Measurements from ENCODE around the gene WDR70. TPM values are rescaled to one million over a fixed set of nuclear protein-coding genes. Genes with fewer than 3 reads are reported as not detected.
"Not testable (repeated sequence)": the region's sequence is repeated elsewhere in the genome, so short reads cannot be mapped to it uniquely, and the experiment has no call there.

WDR70 gene
- total and polyA plus RNA-seq, 9 donors, result 20.9 to 36.5 (median 31.4) TPM

GRCh38 chr5:37606632-37607248 is 227.6 kb downstream of the WDR70 start:
- 94 to 98% (median 96%) methylated on average over 2 of the region's 2 CpGs for WGBS, 3 donors
- intact Hi-C loops (cut with DNase I), result no loop called here
- H3K27me3 ChIP-seq, result no peaks in the 10 kb centered on the region

DNA sequence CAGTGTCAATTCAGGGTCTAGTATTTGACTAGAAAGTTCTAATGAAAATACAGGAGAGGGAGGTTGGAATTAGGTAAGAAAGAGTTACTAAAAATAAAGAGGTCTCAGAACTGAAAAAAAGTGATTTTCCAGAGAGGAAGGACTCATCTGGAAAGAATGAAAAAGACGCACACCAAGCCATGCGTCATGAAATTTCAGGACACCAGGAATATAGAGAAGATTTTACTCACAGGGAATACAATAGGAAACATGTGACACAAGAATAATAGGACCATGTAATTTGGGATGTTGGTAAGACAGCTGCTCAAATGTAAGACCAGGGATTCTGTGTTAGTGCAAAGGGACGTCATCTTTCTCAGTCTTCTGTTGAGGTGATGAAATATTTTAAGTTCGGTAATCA is 236.1 kb downstream of the WDR70 start:
- DNase-seq, result no peak

More at GRCh38 chr5:37606632-37607248, 227.6 kb downstream of the WDR70 start:
- no peak for TF ChIP-seq CTCF (IDR thresholded peaks at IDR 0.05)
- no peak for TF ChIP-seq POLR2A (IDR thresholded peaks at IDR 0.05)
- TF ChIP-seq EP300 (IDR thresholded peaks at IDR 0.05), result no peak
- Histone ChIP-seq H3K27ac (no peak overlapping the region), H3K4me3 (no peak overlapping the region), H3K9me3 (no peaks in the 10 kb centered on the region), H3K36me3 (no peaks in the 10 kb centered on the region), H3K4me1 (ENCODE audit: insufficient read depth) (no peaks in the 10 kb centered on the region)
- DNase-seq, result no peak

GRCh38 chr5:37619353-37619752 is 240.2 kb downstream of the WDR70 start:
- H3K4me1 ChIP-seq (ENCODE audit: insufficient read depth), result no peaks in the 10 kb centered on the region
- H3K9me3 ChIP-seq, result no peaks in the 10 kb centered on the region
- DNase-seq, result no peak
- TF ChIP-seq EP300 (IDR thresholded peaks at IDR 0.05) (no peak), POLR2A (IDR thresholded peaks at IDR 0.05) (no peak), CTCF (IDR thresholded peaks at IDR 0.05) (no peak)
- no peaks in the 10 kb centered on the region for H3K36me3 ChIP-seq
- no peak overlapping the region for H3K27ac ChIP-seq
- no peaks in the 10 kb centered on the region for H3K27me3 ChIP-seq
- intact Hi-C loops (cut with DNase I), result no loop called here
- no peak overlapping the region for H3K4me3 ChIP-seq

More for the DNA sequence above, 236.1 kb downstream of the WDR70 start:
- intact Hi-C loops (cut with DNase I), result no loop called here
- H3K4me3 ChIP-seq, result no peak overlapping the region
- TF ChIP-seq CTCF (IDR thresholded peaks at IDR 0.05) (no peak), EP300 (IDR thresholded peaks at IDR 0.05) (no peak), POLR2A (IDR thresholded peaks at IDR 0.05) (no peak)
- WGBS, 3 donors, result 73 to 95% (median 94%) methylated on average over 4 of the region's 4 CpGs
- H3K27ac ChIP-seq, result no peak overlapping the region
- H3K36me3 ChIP-seq, result no peaks in the 10 kb centered on the region
- H3K27me3 ChIP-seq, result no peaks in the 10 kb centered on the region
- no peaks in the 10 kb centered on the region for H3K4me1 ChIP-seq (ENCODE audit: insufficient read depth)
- no peaks in the 10 kb centered on the region for H3K9me3 ChIP-seq

GRCh38 chr5:37622354-37622753 is 243.2 kb downstream of the WDR70 start:
- H3K4me3 ChIP-seq; H3K36me3 ChIP-seq; H3K27ac ChIP-seq; H3K27me3 ChIP-seq; H3K4me1 ChIP-seq (ENCODE audit: insufficient read depth); DNase-seq; intact Hi-C loops (cut with DNase I); H3K9me3 ChIP-seq: not testable (repeated sequence)
- 92 to 100% (median 95%) methylated on average over 1 to 2 of the region's 2 CpGs for WGBS, 3 donors

GRCh38 chr5:37626266-37626665 is 247.1 kb downstream of the WDR70 start:
- no peak for DNase-seq
- no peak overlapping the region for H3K27ac ChIP-seq
- intact Hi-C loops (cut with DNase I), result no loop called here
- H3K36me3 ChIP-seq, result no peaks in the 10 kb centered on the region
- H3K9me3 ChIP-seq, result peaks cover 0 to 4% of the 10 kb centered on the region in 2 donors
- no peak overlapping the region for H3K4me3 ChIP-seq
- TF ChIP-seq POLR2A (IDR thresholded peaks at IDR 0.05), result no peak
- no peak for TF ChIP-seq EP300 (IDR thresholded peaks at IDR 0.05)
- TF ChIP-seq CTCF (IDR thresholded peaks at IDR 0.05), result no peak
- H3K27me3 ChIP-seq, result no peaks in the 10 kb centered on the region
- no peaks in the 10 kb centered on the region for H3K4me1 ChIP-seq (ENCODE audit: insufficient read depth)
- WGBS, 3 donors, result 88 to 97% (median 96%) methylated on average over 3 of the region's 3 CpGs

All from ovary (tissue), 9 donors.